Activated naive CD4-positive, alpha-beta T cell treated with anti-CD3 and anti-CD28 coated beads, Interleukin-2, amount 50 U/mL, for 72 hours (primary cell): Measurements from ENCODE around the gene DIAPH3. TPM values are rescaled to one million over a fixed set of nuclear protein-coding genes. Genes with fewer than 3 reads are reported as not detected.

Source experiments
- ATAC-seq, 2 donors: fragments of 150-1000 bp; cut with Tn5 transposase; 2 replicates each; pipeline ENCODE4 v1.10.0; 2021; ENCODE audit warnings: mild to moderate bottlenecking in 2 of 2, moderate library complexity in 2 of 2
- DNase-seq, 2 donors: peaks; one replicate each; pipeline ENCODE4 v3.0.0; 2021 to 2022; ENCODE audit warnings: low spot score in 2 of 2
- H3K27ac Mint-ChIP-seq, 2 donors: one replicate each; pipeline ENCODE4 v1.8.0; 2022; ENCODE audit warnings: mild to moderate bottlenecking in 2 of 2, mixed read lengths in 2 of 2
- H3K36me3 Mint-ChIP-seq, 2 donors: one replicate each; pipeline ENCODE4 v1.8.0; 2022; ENCODE audit warnings: mixed read lengths in 2 of 2
- H3K9me3 Mint-ChIP-seq, 2 donors: one replicate each; pipeline ENCODE4 v1.8.0; 2022; ENCODE audit warnings: mixed read lengths in 2 of 2
- total RNA-seq, 2 donors: library from RNA; stranded (reverse); gene quantifications; one replicate each; pipeline ENCODE4 v1.2.3, GENCODE V29; 2022

The DIAPH3 gene
- total RNA-seq, 2 donors from 2014 or later, result 31.3 to 36.8 TPM

DNA sequence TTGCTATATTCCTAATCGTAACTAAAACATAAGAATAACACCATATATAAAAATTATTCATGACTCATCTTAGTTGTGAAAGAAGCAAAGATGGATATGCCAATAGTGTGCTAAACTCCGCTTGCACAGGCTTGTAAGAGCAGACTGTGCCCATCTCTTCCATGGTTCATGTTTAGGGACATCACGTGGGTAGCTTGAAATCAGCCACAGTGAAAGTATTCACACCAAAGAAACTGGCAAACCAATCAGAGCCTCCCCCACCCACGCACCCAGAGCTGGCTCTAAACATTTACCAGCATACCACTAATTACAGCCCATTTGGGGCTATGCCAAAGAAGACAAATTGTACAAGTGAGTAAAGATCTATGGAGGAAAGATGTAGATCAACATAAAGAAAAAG lies 147.5 kb downstream of the DIAPH3 start:
- H3K9me3 Mint-ChIP-seq, result peaks cover 3 to 5% of the 10 kb centered on the region in 2 donors
- ATAC-seq (no peak), DNase-seq (no peak)
- H3K36me3 Mint-ChIP-seq, result peaks cover 0 to 6% of the 10 kb centered on the region in 2 donors
- H3K27ac Mint-ChIP-seq, result no peak overlapping the region

DNA sequence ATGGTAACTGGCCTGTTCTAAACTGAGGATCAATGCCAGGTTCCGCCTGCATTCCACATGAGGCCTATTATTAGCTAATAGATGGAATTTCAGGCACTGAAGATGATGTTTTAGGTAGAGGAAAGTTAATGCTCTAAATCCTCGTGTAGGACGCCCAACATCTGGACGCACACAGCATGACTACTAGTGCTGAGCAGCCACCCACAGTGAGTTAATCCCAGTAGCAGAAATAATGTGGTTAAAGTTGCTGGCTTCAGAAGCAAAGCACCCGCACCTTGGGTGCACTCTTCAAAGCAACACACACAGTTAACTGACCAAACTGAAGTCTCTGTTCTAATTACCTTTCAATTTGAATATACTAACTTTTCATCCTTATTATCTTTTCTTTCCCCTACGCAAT lies 150.6 kb downstream of the DIAPH3 start:
- ATAC-seq (no peak), DNase-seq (no peak)
- H3K27ac Mint-ChIP-seq, result no peak overlapping the region
- peaks cover 0 to 6% of the 10 kb centered on the region in 2 donors for H3K36me3 Mint-ChIP-seq
- no peaks in the 10 kb centered on the region for H3K9me3 Mint-ChIP-seq

DNA sequence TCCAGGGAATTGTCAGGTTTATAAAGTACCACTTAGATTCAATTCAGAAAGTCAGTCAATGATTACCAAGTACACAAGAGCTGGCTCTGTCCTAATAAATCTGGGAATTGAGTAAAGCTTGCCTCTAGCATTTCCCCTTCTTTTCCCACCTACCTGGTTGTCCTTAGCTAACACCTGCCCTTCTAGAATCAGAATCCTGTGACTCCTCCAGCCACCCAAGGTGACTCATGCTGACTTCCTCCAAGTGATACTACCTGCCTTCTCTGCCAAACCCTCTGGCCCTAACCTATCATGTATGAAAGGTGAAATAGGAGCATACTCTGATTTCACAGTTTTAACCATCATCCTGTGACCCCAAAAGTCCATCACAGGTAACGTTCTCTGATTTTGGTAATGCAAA lies 151.2 kb downstream of the DIAPH3 start:
- peaks cover 0 to 6% of the 10 kb centered on the region in 2 donors for H3K36me3 Mint-ChIP-seq
- DNase-seq (no peak), ATAC-seq (no peak)
- H3K9me3 Mint-ChIP-seq, result no peaks in the 10 kb centered on the region
- no peak overlapping the region for H3K27ac Mint-ChIP-seq

DNA sequence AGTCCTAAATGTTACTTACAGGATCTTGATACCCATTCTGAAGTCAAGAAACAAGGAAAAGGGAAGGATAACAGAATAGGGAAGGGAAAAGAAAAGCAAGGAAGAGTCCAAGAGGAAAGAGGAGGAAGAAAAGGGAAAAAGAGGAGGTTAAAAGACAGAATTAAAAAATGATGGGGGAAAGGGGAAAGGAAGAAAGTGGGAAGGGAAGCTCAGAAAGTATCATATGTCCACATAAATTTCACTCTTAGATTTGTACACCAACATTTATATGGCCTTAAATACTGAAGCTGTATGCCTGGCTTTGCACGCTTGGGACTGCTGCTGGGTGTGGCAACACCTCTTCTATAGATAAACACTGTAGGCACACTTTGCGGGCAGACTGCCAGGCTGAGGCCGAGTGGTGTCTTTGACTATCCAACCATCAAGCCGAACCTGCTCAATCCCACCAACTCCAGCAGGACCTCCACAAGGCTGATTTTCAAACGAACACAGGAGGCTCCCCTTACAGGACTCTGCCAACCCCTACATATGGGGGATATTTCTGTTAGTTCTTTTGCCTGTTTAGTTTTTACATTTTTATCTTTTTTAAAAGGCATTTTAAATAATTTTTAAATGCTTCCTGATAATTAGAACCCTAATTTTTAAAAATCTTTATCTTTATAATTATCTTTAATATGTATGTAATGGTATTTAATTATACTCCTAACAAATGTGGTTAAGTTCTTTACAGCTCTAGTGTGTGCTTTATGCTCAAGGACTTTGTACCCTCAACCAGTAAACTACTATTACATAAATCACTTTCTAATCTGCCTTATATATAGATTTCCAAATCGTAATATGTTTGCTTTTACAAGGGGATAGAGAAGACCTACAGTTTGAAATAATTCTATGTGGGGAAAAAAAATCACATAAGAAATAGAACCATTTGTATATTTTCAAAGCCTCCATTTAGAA lies 154.2 kb downstream of the DIAPH3 start:
- Mint-ChIP-seq H3K36me3 (peaks cover 0 to 6% of the 10 kb centered on the region in 2 donors), H3K9me3 (no peaks in the 10 kb centered on the region), H3K27ac (peak overlapping the region in 1 of 2 donors; percentile 55)
- DNase-seq, result no peak
- no peak for ATAC-seq

DNA sequence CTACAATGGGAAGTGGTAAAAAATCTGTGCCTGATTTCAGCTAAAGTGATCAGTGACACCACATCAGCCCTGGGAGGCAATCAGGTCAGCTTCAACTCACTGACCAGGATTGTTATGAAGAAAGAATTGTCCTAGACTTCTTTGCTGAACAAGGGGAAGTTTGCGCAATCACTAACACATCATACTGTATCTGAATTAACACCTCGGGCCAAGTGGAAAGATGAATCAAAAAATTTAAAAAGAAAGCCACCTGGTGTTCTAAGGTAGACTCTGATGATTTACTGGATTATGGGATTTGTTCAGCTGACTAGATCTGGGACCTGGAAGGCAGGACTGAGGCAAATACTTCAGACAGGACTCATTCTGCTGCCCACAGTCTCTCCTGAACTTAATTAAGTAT lies 161.8 kb downstream of the DIAPH3 start:
- no peaks in the 10 kb centered on the region for H3K9me3 Mint-ChIP-seq
- DNase-seq (no peak), ATAC-seq (no peak)
- peaks cover 0 to 6% of the 10 kb centered on the region in 2 donors for H3K36me3 Mint-ChIP-seq
- no peak overlapping the region for H3K27ac Mint-ChIP-seq

DNA sequence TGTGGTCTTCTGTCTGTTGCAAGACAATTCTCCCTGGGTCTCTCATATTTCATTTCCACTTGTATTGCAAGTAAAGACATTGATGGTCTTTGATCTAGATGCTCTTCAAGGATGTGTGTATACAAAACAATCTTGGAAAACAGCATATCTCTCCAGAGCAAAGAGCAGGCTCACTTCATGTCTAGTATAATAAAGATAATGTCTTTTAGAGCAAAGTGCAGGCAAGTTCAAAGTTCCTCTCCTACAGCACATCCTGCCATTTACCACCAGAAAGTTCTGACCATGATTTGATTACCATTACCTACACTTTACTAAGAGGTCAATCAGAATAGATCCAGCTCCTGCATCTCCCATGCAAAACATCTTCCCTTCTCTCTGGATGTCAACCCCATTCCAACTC lies 162.8 kb downstream of the DIAPH3 start:
- H3K36me3 Mint-ChIP-seq, result no peaks in the 10 kb centered on the region
- DNase-seq (no peak), ATAC-seq (no peak)
- H3K27ac Mint-ChIP-seq, result no peak overlapping the region
- no peaks in the 10 kb centered on the region for H3K9me3 Mint-ChIP-seq

DNA sequence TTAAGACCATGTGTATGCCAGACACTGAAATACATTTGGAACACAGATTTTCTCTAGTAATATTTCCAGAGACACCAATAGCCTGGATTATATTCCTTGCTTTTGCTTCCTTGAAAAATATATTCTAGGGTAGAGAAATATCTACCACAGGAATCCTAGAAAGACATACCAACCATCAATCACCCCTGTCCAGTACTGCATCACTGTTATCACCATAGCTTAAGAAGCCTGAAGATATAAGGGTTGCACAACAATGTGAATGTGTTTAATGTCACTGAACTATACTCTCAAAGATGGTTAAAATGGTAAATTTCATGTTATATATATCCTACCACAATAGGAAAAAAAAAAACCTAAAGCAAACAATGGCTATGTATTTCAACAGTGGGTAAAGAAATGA lies 163.6 kb downstream of the DIAPH3 start:
- no peak for DNase-seq

DNA sequence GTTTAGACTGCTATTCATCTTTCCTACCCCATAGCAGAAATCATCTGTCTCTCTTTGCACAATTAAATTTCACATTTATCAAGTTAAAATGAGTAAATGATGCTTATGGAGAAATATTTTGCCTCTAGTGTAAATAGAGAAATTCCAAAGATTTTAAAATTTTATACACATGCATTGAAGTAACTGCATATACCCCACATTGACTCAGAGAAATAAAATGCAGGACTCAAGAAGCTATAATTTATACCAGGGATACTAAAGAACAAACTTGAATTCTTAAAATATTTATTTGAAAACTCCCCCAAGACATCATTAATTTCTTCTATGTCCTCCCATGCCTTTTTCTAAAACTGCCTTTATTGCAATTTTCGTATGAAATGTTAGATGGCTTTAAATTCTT lies 165.8 kb downstream of the DIAPH3 start:
- no peak for DNase-seq
- Mint-ChIP-seq H3K36me3 (no peaks in the 10 kb centered on the region), H3K27ac (no peak overlapping the region), H3K9me3 (no peaks in the 10 kb centered on the region)
- ATAC-seq, result no peak

More for the DNA sequence above, 163.6 kb downstream of the DIAPH3 start:
- Mint-ChIP-seq H3K27ac (no peak overlapping the region), H3K36me3 (no peaks in the 10 kb centered on the region), H3K9me3 (no peaks in the 10 kb centered on the region)
- no peak for ATAC-seq

DNA sequence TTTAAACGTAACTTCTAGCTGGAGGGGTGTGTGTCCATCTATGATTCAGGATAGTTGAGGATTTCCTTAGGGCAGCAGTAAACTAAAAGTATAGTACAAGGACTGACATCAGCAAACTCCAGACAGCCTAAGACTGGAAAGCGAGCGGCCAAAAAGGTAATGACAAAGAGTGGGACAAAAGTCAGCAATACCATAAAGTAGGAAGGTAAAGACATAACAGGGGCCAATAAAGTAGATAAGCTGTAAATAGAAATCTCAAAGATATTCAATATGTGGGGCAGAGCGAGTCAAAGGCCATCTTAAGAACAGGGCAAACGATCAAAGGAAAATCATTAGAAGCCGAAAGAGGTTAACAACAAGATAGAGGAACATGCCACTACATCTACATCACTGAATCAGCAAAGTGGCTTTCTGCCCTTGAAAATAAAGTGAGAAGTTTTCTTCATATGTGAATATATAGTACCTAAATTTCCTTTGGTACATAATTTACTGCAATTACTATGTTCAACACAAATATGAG lies 167.2 kb downstream of the DIAPH3 start:
- Mint-ChIP-seq H3K36me3 (peaks cover 0 to 1% of the 10 kb centered on the region in 2 donors), H3K27ac (no peak overlapping the region), H3K9me3 (no peaks in the 10 kb centered on the region)
- ATAC-seq (no peak), DNase-seq (no peak)

DNA sequence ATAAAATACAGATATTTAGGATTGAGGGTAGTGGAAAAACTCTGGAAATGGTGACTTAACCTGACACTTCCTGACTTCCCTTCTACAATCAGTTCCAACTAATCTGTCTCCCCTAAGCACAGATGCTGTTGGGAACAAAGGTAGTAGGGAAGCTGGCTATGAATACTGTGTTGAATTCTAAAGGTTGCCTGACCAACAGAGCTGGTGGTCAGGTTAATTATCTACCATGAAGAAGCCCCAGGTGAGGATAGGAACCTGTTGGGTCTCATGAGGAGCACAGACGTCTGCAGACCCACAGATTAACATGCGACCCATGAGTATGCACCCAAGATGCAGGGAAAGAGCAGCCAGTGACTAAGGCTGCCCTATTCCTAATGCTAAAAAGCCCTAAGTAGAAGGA lies 172.3 kb downstream of the DIAPH3 start:
- Mint-ChIP-seq H3K9me3 (no peaks in the 10 kb centered on the region), H3K27ac (peak overlapping the region in 1 of 2 donors; percentile 72), H3K36me3 (peaks cover 0 to 6% of the 10 kb centered on the region in 2 donors)
- DNase-seq, result no peak
- no peak for ATAC-seq

DNA sequence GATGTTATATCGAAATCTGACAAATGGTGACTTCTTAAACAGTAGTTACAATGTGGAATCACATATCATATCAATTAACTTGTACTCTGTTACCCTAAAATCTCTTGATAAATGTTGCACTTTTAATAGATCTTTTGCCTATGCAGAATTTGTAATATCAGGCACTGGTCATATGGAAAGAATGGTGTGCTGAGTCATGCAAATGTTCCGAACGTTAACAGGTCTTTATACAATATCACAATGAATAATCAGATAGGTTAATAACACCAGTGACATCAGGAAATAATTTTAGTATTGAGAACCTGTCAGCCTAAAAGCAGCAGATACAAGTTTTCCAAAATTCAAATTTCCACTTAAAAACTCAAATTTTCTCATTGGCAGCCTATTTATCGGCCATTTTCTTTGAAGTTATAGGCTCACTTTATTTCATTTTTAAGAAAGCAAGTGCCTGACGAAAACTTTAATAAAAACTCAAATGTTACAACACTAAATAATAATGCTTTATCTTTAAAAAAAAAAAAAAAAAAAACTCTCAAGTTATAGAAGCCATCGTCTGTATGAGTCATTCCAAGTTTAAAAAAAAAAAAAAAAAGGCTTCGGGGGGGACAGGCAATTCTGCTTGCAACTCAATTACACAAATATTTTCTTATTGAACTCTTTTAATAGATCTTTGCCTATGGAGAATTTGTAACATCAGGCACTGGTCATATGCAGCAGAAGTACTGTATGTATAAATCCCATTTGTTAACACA lies 180.9 kb downstream of the DIAPH3 start:
- no peak for ATAC-seq
- no peak overlapping the region for H3K27ac Mint-ChIP-seq
- no peak for DNase-seq

DNA sequence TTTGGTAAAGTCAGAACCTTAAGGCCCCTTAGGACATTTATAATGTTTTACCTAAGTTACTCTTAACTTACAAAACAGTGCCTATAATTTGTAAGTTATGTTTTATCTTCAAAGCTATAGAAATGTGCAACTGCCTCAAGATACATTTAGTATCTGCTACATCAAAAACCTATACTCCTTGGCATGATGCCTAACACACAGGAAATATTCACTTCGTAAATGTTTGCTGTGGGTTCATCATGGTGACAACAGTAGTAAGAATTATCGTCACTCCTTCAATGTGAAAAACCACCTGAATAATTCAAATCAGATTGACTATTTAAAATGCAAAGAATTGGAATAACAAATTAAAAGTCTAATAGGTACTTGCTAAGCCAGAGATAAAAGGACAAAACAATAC lies 184.1 kb downstream of the DIAPH3 start:
- H3K36me3 Mint-ChIP-seq, result no peaks in the 10 kb centered on the region
- no peak for ATAC-seq
- H3K27ac Mint-ChIP-seq, result no peak overlapping the region
- H3K9me3 Mint-ChIP-seq, result no peaks in the 10 kb centered on the region
- no peak for DNase-seq

More for the DNA sequence above, 180.9 kb downstream of the DIAPH3 start:
- Mint-ChIP-seq H3K9me3 (no peaks in the 10 kb centered on the region), H3K36me3 (no peaks in the 10 kb centered on the region)

DNA sequence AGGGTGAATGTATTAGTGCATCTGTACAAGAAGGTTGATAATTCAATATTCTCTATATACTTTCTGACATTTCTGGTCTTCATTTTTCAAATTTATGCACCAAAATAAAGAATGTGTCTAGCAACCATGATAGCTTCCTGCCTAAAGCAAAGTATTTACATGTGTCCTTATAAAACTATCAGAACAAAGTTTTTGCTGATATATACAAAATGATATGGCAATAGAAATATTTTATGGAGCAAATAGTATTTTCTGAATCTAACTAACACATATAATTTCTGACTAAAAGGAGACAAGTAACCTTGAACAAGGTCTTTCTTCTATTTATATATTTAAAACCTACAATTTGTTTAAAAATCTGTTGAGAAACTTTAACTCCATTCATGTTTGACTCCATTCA lies 184.9 kb downstream of the DIAPH3 start:
- no peak for DNase-seq
- Mint-ChIP-seq H3K36me3 (no peaks in the 10 kb centered on the region), H3K27ac (no peak overlapping the region), H3K9me3 (no peaks in the 10 kb centered on the region)
- ATAC-seq, result no peak

DNA sequence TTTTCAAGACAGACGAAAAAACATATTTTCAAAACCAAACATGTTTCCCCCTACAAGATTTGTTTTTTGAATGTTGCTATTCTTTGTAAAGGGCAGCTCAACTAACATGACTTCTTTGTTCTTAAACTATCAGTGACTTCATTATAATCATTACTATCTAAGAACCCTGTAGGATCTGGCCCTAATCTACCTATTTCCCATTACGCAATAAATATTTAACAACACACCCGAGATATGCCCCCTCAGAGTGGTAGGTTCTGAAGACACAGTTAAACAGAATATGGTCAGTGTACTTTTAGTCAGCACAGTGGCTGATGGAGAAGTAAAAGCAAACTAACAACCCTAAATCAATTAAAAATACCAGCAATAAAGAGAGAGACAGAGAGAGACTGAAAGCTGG lies 186.9 kb downstream of the DIAPH3 start:
- Mint-ChIP-seq H3K9me3 (no peaks in the 10 kb centered on the region), H3K36me3 (no peaks in the 10 kb centered on the region), H3K27ac (no peak overlapping the region)
- DNase-seq (no peak), ATAC-seq (no peak)

DNA sequence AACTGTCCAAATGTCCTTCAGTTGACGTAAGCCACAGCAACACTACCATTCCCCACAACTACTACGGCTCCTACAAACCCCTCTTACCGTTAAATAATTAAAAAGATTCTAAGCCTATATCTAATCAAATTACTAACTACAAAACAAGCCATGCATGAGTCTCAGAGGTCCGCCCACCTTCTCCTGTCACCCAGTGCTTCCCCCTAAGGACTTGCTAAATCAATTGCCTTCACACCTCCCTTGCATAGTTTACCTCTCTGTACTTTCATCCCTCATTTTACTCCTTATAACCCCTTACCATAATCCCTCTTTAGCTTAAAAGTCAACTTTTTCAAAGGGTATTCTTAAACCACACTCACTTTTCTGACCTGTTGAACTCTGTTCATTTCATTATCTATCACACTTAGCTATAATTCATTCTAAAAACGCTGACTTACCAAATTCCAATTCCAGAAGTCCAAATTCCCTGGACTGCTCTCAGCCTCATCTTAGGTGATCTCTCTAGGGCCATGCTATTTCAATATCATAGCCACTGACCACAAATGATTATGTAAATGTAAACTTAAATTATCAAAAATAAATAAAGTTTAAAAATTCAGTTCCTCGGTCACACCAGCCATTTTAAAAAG lies 187.8 kb downstream of the DIAPH3 start:
- Mint-ChIP-seq H3K9me3 (no peaks in the 10 kb centered on the region), H3K36me3 (no peaks in the 10 kb centered on the region), H3K27ac (no peak overlapping the region)
- ATAC-seq, result no peak
- DNase-seq, result no peak

DNA sequence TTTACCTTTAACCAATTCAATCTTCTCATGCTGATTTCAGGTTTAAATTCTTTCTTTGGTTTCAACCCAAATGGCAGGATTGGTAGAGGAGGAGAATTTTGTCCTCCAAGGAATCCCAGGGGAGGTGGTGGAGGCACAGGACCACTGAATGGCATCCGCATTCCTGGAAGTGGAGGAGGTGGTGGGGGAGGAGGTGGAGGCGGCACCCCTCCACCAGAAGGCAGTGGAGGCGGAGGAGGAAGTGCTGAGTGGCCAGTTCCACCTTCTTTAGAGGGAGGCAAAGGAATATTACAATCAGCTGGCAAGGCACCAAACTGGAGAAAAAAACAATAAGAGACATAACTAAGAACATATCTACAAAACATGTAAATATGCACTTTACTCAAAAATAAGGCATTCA lies 192.9 kb downstream of the DIAPH3 start:
- Mint-ChIP-seq H3K9me3 (no peaks in the 10 kb centered on the region), H3K27ac (no peak overlapping the region), H3K36me3 (no peaks in the 10 kb centered on the region)
- DNase-seq (no peak), ATAC-seq (no peak)

DNA sequence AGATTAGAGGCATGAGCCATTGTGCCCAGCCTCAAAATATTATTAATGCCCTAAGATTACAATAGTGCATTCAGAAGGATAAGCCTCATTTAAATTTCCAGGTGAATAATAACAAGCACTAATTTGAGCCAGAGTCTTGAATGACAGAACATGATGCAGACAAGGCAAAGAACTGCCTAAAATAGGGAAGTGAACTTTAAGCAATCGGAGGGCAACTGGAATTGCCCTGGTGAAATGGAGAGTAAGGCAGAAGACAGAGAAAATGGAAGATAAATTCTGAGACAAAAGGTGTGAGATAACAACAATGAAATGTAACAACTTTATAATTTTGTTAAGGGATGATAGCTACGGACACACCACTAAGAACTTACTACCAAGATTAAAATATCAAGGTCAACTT lies 199.9 kb downstream of the DIAPH3 start:
- H3K9me3 Mint-ChIP-seq, result no peaks in the 10 kb centered on the region
- no peak overlapping the region for H3K27ac Mint-ChIP-seq
- no peaks in the 10 kb centered on the region for H3K36me3 Mint-ChIP-seq
- DNase-seq (no peak), ATAC-seq (no peak)
